Measurements from ENCODE around the gene ZEB1. TPM values are rescaled to one million over a fixed set of nuclear protein-coding genes. Genes with fewer than 3 reads are reported as not detected.

Gene ZEB1
- total RNA-seq, 1 experiment from 2014 or later: 0.39 TPM

DNA sequence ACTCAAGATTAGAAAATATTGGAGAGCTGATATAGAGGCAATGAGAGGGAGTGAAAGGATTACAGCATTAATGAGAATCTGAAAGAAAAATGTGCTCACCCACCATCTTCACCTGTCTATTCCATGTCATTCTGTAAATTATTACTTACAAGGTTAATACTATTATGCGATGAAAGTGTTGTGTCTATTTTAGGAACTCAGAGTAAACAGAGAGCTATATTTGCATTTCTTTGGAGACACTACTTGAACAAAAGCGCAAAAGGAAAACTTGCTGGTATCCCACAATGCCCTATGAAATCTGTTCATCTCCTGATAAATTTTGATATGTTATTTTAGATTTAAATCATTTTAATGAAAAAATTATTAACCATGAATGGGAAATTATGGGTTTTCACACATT is 196.1 kb downstream of the ZEB1 start:
- TF ChIP-seq, protein P1, sequence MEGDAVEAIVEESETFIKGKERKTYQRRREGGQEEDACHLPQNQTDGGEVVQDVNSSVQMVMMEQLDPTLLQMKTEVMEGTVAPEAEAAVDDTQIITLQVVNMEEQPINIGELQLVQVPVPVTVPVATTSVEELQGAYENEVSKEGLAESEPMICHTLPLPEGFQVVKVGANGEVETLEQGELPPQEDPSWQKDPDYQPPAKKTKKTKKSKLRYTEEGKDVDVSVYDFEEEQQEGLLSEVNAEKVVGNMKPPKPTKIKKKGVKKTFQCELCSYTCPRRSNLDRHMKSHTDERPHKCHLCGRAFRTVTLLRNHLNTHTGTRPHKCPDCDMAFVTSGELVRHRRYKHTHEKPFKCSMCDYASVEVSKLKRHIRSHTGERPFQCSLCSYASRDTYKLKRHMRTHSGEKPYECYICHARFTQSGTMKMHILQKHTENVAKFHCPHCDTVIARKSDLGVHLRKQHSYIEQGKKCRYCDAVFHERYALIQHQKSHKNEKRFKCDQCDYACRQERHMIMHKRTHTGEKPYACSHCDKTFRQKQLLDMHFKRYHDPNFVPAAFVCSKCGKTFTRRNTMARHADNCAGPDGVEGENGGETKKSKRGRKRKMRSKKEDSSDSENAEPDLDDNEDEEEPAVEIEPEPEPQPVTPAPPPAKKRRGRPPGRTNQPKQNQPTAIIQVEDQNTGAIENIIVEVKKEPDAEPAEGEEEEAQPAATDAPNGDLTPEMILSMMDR (conservative IDR thresholded peaks at IDR 0.05): no peak
- Histone ChIP-seq H2BK15ac (ENCODE audit: low read depth, low read length) (no peak overlapping the region), H2BK20ac (ENCODE audit: low read depth, low read length, poor library complexity, severe bottlenecking) (no peak overlapping the region), H3K56ac (ENCODE audit: insufficient read length, low read depth, low read length) (no peak overlapping the region), H2BK5ac (ENCODE audit: insufficient read length, low read length) (no peak overlapping the region), H4K20me1 (ENCODE audit: control insufficient read depth, insufficient read depth, insufficient read length) (no peaks in the 10 kb centered on the region), H2AFZ (ENCODE audit: low read length) (no peak overlapping the region), H4K91ac (ENCODE audit: insufficient read length, low read depth, low read length) (no peak overlapping the region), H3K79me1 (ENCODE audit: insufficient read depth, low read depth, low read length, poor library complexity, severe bottlenecking) (no peaks in the 10 kb centered on the region), H2BK120ac (ENCODE audit: low read depth, low read length, poor library complexity, severe bottlenecking) (no peak overlapping the region), H4K8ac (replicated peaks; ENCODE audit: insufficient read length, low read depth, low read length) (no peak overlapping the region), H3K4me1 (ENCODE audit: insufficient read depth, low read length) (no peaks in the 10 kb centered on the region), H2BK12ac (ENCODE audit: insufficient read length, low read depth, low read length) (no peak overlapping the region), H3K79me2 (ENCODE audit: insufficient read depth, low read length) (no peaks in the 10 kb centered on the region), H3K9ac (ENCODE audit: extremely low read depth, insufficient read length, low read length) (no peak overlapping the region), H3K27me3 (ENCODE audit: insufficient read depth, low read length) (no peaks in the 10 kb centered on the region), H3K14ac (ENCODE audit: insufficient read depth, low read length) (no peak overlapping the region), H2AK5ac (ENCODE audit: insufficient read length, low read length) (no peak overlapping the region), H3K18ac (ENCODE audit: insufficient read length, low read depth, low read length) (no peak overlapping the region), H3K27ac (ENCODE audit: insufficient read length, low read depth, low read length) (no peak overlapping the region), H3K4me2 (ENCODE audit: insufficient read depth, insufficient read length, low read length) (no peak overlapping the region), H3K23me2 (ENCODE audit: insufficient read length, low read depth, low read length, poor library complexity, severe bottlenecking) (no peaks in the 10 kb centered on the region), H3K9me3 (ENCODE audit: control insufficient read depth, low read depth, low read length) (no peaks in the 10 kb centered on the region), H3K23ac (ENCODE audit: insufficient read length, low read depth, low read length) (no peak overlapping the region), H3K4ac (ENCODE audit: low read depth, low read length) (no peak overlapping the region), H3T11ph (ENCODE audit: low read length) (no peak overlapping the region), H4K5ac (ENCODE audit: insufficient read length, low read depth, low read length) (no peak overlapping the region)
- no peak overlapping the region for H3K4me3 Mint-ChIP-seq
- no peak for DNase-seq
- no peaks in the 10 kb centered on the region for H3K9me3 Mint-ChIP-seq
- 0 out of 4 replicates have a peak, but pooled peaks cover 0 to 2% of the 10 kb centered on the region in 2 experiments for H3K4me1 Mint-ChIP-seq
- H3K27ac Mint-ChIP-seq: no peak overlapping the region
- WGBS (ENCODE audit: extremely low coverage, insufficient read length, low lambda C conversion rate): no CpG with 5 or more reads among the region's 2 CpGs
- no peaks in the 10 kb centered on the region for H3K27me3 Mint-ChIP-seq (ENCODE audit: low read depth)
- no peaks in the 10 kb centered on the region for H3K36me3 Mint-ChIP-seq (ENCODE audit: insufficient read depth in 1 of 3, low read depth in 3 of 3)
